ENCODE data around the gene LGR6.
"Not testable (repeated sequence)": the region's sequence is repeated elsewhere in the genome, so short reads cannot be mapped to it uniquely, and the experiment has no call there.

The LGR6 gene

DNA sequence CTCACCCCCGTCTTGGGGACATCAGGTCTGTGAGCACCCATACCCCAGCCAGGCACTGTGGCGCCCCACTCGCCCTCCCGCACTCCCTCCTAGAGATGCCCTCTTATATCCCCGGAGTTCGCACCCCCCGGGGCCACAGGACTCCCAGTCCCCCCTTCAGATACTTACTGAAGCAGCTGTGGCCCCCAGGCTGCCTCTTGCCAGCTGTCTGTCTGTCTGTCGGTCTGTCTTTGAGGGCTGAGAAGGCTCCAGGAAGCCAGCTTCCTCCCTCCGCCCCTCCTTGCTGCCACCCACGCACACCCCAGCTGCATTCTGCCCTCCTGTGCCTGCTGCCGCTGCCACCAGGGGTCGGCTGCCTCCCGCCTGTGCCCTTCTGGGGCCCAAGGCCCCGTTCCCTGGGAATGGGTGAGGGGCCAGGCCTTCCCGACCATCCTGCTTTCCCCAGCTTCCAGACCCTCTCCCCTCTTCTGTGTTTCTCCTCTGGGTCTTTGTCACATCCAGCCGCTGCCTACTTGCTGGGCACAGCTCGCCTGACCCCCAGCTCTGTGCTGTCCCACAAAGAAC lies 33.1 kb upstream of the LGR6 start, which contains the start of gene PTPN7:
Gene PTPN7, minus strand, starts transcription at position 226 of the 564 bp plus-strand sequence. CDS start 1,200 bp downstream, outside the sequence.
- DNase-seq (ENCODE audit: low spot score), result peak; percentile 32

DNA sequence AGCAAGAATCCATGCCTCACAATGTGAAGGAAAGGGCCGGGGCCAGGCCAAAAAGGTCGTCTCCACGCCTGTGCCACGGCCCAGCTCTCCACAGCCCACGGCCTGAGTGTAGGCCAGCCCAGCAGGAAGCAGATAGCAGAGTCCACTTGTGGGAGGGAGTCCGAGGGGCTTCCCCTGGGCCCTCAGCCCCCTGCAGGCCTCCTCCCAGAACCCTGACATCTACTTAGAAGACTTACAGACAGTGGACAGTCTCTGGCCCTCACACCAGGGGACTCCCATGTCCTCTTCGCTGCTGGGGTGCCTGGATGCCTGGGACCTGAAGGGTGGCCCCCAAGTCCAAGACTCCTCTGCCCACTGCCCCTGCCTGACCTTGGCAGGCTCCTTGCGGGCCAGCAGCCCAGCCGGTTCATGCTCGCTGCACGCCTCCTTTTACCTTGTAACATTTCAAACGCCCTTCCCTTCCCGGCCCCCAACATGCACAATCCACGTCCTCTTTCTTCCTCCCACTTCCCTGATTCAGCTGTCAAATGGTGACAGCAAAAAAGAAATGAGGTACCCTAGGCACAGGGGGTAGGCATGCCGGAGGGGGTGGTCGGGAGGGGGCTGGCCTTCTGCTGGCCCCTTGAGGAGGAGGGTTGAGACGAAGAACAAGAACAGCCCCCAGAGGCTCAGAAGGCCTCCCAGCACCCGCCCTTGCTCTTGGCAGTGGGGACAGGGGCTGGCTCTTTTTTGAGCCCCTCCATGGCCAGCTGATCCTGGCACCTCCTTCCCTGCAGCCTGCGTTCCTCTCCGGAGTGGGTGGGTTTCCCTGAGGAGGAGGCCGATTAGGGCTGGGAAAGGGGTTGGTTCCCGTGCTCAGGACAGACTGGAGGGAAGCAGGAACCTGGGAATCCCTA lies 32.2 kb upstream of the LGR6 start:
- no peak for DNase-seq (ENCODE audit: low spot score)

DNA sequence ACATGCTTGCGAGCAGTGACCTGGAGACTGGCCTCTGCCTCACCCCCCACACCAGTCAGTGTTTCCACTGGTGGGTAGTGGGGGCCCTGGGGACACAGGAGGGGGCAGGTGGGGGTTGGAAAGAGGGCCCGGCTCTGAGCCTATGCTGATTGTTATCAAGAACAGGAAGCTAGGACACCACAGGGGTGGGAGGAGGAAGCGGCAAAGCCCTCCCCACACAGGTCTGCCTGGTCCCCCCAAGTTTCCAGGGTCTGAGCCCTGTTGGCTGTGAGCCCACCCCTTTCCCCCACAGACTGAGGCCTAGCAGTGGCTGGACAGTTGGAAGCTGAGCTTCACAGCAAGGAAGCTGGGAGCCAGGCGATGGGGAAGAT lies 31.6 kb upstream of the LGR6 start:
- no peak for DNase-seq (ENCODE audit: low spot score)

DNA sequence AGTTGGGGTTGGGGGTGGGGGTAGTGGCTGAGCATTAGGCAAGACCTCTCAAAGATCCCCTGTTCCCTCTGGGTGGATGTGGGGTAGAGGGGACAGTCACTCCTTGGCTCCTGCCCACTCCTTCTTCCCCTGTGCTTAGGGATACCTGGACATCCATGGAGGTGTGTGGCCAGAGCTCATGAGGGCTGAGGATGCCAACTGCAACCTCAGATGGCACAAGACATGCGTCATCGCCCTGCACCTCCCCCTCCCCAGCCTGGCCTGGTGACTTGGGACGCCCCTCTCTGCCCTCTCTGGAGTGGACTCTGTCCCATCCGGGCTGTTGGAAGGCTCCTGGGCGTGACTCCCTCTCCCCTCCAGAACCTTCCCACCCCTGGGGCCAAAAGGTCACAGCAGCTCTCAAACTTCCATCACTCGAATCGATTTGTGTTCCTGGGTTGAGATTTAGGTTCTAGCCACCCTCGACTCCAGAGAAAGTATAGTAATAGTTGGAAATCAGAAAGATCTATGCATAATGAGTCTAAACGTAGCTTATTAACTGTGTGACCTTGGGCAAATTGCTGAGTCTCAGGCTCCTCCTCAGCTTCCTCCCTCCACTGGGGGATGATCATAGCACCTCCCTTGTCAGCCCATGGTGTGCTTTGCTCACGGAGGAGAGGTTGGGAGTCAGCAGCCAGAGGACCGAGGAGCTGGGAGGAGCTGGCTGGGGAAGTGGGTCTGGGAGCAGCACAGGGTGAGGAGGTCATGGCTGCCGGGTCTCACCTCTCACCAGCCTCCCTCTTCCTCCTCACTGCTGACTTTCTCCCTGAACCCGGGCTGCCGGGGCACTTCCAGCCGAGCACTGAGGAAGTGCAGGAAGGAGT lies 30.9 kb upstream of the LGR6 start:
- DNase-seq (ENCODE audit: low spot score), result no peak

DNA sequence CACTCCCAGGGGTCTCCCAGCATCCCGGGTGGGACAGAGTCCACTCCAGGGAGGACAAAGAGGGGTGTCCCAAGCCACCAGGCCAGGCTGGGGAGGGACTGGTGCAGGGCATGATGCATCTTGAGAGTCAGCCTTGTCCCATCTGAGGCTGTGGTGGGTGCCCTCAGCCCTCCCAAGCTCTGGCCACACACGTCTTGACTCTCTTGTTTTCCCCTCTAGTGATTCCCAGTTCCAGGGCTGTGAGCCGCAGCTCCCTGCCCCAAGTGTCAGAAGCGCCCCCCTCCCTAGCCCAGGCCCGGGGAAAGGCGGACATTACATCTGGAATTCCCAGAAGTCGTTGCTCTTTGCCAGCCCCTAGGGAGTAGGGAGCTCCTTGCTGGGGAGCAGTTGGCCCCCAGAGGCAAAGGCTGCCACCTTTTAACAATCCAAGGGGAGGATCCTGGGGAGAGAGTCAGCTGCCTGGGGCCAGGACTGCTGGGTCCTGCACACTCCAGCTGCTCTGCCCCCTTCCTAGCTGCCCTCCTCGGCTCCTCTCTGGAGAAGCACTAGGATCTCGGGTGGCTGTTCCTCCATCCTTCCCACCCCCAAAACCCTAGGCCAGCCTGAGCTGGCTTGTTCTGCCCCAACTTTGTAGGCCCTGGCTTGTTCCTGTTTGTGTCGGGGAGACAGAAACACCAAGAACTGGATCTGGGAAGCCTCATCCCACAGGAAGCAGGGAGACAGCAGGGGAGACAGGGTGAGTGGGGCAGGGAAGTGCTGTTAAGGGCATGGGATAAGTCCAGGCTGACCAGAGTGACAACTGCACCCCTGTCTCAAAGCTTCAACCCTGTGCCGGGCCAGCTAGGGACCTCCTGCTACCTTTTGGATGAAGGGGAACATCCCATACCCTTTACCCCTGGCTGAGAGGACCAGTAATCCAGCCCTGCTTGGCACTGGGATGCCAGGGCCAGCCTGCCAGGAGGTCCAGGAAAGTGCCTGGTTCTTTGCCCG lies 30.0 kb upstream of the LGR6 start:
- DNase-seq (ENCODE audit: low spot score), result no peak

DNA sequence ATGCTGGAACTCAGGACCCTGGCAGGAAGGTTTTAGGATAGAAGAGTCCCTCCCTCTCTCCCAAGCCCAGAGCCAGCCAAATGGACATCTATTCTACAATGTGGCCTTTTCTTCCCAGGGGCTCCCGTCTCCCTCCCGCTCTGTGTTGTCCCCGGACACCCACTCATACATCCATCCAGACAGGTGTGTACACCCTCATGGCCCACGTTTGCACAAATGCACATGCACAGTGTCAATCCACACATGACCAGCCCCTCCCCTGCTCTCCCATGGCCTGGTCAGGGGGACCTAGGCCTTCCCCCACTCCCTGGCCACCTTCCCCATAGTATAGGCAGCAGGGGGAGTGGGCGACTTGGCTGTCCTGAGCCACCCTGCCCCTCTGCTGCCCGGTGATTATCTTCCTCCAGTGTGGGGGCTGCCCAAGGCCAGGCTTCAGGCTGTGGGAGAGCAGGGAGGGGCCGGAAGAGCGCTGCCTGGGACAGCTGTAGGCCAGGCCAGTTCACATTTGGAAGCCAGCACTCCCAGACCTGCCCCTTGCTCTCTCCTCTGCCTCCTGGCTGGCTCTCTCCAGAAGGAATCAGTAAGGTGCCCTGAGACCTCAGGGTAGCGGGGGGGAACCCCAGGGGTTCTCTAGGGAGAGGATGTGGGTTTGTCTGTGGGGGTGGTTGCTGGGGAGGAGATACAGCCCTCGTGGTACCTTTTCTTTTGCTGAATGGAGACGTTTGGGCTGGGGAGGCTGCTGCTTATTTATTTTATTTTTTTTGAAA lies 29.1 kb upstream of the LGR6 start:
- no peak for DNase-seq (ENCODE audit: low spot score)

DNA sequence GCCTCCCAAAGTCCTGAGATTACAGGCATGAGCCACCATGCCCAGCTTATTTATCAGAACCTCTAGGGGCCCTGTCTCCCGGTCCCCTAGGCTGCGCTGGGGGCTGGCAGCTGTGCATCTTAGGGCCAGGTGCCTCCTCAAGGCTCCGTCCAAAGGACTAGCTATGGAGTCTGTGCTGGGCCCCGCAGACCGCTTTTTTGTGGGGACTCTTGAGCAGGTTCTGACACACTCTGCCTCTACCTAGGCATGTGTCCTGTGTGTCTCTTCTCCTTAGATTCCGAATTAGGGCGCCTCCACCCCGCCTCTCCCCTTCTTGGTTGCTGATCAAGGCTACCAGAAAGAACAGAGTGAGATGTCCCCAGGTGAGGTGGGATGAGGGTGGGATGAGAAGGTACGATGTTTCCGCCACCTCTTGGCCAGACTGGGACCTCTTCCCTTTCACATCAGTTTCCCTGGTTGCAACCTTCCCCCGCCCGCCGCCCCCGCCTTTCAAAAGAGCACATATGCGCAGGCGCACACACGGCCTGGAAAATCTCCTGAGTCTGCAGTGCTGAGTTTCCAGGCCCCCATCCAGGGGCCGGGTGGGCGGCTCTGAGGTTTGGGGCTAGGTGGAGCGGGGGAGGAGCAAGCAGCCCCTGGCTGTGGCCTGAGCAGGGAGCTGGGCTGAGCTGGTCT lies 28.2 kb upstream of the LGR6 start:
- DNase-seq (ENCODE audit: low spot score), result no peak

DNA sequence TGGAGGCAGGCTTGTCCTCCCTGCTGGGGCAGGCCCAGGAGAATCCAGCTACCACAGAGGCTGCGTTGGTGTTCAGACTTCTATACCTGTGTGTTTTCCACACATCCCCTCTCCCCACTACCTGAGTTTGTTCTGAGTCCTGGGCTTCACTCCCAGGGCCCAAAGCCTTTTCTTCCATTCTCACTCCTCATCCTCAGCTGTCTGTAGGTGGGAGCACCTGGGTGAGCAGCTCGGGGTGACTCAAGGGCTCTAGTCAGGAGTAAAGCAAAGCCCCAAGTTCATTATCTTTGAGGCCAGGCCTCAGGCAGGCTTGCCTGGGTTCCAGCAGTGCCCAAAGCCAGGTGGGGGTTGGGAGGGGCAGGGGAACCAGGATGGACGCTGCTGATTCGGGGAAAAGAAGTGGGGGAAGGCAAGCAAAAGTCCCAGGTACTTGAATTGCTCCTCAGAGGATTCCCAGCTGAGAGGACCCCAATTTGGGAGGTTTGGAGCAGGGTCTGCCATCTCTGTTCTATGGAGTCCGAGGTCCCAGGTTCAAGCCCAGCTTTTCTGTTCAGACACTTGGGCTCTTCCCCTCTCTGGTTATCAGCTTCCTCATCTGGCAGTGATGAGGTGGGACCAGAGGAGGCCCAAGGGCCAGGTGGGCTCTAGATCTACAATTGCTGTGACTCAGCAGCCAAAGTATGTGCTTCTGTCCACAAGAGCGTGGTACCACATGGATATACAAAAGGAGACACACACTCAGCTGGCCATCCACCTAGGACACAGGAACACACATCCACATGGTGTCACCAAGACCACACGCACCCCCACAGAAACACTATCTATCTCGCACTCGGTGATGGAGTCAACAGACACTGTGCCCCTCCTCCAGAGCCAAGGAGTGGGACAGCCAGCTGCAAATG lies 27.4 kb upstream of the LGR6 start:
- peak; percentile 20 for DNase-seq (ENCODE audit: low spot score)

DNA sequence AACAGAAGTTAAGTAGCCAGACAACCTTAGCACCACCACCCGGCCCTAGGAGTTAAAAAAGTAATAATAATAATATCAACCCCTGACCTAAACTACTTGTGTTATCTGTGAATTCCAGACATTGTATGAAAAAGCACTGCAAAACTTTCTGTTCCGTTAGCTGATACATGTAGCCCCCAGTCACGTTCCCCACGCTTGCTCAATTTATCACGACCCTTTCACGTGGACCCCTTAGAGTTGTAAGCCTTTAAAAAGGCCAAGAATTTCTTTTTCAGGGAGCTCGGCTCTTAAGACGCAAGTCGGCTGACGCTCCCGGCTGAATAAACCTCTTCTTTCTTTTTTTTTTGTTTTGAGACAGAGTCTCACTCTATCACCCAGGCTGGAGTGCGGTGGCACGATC lies 26.5 kb upstream of the LGR6 start:
- not testable (repeated sequence) for DNase-seq (ENCODE audit: low spot score)

DNA sequence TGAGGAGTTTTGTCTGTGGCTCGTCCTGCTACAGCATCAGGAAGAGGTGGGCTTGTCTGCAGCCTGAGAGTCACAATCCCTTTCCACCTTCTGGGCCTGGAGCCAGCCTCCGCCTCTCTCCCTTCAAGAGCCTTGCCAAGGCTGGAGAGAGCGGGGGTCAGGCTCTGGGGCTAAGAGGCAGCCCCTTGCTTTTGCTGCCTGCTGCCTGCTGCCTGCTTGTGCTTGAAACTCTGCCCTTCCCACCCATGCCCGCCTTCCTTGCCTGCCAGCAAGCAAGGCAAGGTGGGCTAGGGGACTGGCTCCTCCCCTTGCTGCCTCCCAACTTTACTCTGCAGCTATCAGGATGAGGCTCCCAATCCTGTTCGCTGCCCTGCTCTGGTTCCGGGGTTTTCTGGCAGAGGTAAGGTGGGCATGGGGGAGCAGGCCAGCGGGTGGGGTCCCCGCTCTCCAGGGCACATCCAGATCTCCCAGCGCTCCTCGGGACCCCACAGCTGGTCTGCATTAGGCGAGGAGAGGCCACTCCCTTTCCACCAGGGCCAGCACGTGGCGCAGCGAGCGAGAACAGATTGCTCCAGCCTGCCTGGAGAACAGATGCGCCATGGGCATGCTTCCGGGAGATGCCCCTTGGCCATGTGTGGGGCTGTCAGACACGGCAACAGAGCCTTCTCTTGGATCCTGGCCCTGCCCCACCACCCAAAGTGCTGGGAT lies 25.7 kb upstream of the LGR6 start:
- DNase-seq (ENCODE audit: low spot score), result no peak

DNA sequence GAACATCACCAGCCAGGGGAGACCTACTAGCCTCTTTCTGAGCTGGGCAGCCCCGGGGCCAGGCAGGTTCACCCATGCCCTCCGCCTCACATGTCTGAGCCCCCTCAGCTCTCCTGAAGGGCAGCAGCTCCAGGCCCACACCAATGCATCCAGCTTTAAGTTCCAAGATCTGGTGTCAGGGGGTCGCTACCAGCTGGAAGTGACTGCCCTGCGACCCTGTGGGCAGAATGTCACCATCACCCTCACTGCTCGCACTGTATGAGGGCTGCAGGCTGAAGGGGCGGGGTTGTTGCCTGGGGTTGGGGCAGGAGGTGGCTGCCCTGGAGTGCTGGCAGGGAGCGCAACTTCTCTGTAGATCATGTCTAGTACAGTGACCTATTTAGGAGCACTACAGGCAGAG lies 24.7 kb upstream of the LGR6 start:
- no peak for DNase-seq (ENCODE audit: low spot score)

DNA sequence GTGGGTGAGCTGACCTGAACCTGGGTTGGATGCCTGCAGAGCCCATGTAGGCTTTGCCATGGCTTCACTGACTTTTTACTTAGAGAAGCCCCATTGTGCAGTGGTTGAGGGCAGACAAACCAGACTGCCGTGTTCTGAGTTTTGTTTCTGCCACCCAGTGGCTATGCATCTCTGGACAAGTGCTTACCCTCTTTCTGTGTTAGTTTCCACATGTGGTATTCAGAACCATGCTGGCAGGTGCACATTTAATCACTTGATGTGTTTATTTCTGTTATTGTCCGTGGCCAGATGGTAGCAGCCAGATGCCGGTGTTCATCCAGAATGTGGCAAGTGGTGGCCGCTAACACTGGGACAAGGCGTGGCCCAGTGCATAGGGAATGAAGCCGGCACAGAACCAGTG lies 22.9 kb upstream of the LGR6 start:
- no peak for DNase-seq (ENCODE audit: low spot score)

DNA sequence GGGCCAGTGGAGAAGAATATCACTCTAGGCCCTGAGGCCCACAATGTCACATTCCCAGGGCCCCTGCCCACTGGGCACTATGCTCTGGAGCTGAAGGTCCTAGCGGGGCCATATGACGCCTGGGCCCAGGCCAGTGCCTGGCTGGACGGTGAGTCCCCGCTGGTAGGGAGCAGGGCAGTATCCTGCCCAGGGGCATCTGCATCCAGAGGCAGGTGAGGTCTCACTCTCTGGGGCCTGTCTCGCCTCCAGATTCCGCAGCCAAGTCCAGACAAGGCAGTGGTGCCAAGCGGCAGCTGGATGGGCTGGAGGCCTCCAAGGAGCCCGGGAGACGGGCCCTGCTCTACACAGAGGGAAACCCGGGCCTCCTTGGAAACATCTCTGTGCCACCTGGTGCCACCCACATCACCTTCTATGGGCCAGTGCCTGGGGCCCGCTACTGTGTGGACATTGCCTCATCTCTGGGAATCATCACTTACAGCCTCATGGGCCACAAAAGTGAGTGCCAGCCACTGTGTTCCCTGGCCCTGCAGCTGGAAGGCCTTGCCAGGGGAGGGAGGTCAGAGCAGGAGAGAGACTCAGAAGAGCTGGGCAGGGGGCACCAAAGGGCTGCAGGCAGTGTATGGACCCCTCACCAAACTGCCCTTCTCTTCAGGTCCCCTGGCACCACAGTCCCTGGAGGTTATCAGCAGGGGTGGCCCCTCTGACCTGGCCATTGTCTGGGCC lies 22.1 kb upstream of the LGR6 start:
- DNase-seq (ENCODE audit: low spot score), result no peak

DNA sequence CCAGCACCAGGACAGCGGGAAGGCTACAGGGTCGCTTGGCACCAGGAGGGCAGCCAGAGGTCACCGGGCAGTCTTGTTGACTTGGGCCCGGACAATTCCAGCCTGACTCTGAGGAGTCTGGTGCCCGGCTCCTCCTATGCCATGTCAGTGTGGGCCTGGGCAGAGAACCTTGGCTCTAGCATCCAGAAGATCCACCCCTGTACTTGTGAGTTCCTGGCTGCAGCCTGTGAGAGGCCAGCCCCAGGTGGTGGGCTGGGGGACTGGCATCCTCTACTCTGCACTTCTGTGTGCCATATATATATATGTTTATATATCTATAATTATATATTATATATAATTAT lies 21.6 kb upstream of the LGR6 start:
- DNase-seq (ENCODE audit: low spot score), result no peak

DNA sequence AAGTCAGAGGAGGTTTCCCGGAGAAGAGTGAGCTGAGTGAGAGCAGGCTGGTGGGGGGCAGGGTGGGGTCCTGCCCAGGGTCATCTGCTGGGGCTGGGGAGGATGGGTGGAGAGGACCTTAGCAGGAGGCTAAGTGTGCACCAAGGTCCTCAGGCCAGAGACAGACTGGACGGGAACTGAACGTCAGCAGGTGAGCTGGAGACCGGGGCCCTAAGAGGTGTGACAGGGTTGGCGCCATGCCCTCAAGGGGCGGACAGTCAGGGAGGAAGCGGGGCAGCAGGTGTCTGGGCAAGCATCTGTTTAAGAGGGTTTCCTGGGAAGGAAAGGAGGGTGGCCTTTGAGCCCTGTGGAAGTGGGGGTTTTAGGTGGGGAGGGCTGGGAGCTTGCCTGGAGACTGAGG lies 19.6 kb upstream of the LGR6 start:
- no peak for DNase-seq (ENCODE audit: low spot score)

DNA sequence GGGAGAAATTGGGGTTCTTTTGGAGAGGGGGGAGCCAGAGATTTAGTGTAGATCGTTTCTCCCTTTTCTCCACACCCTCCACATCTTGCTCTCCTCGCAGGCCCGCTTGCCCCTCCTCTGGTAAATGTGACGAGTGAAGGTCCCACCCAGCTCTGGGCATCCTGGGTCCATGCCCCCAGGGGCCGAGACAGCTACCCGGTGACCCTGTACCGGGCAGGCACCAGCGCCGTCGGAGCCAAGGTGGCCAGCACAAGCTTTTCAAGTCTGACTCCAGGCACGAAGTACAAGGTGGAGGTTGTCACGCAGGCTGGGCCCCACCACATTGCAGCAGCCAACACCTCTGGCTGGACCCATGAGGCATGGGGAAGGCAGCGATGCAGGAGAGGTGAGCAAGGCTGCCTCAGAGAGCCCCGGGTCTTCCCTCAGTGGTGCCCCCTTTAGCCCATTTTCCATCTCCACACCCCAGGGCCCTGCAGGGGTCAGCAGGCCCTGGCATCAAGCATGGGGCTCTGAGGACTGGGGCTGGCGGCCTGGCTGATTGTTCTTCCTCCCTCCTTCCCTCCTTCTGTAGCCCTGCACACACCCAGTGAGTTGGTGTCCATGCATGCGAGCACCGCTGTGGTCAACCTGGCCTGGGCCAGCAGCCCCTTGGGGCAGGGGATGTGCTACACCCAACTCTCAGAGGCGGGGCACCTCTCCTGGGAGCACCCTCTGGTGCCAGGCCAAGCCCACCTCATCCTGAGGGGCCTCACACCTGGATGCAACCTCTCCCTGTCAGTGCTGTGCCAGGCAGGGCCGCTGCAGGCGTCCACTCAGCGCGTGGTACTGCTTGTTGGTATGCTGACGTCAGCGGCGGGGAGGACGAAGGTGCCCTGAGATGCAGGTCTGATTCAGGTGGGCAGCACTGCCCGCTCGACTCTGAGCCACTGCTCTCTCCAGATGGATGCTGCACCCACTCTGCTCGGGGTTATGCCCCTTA lies 16.4 kb upstream of the LGR6 start:
- DNase-seq (ENCODE audit: low spot score), result no peak
